GM18505 (cell line): Measurements from ENCODE around the gene NOL4L.

Experiments used
- ATAC-seq: cut with Tn5 transposase; IDR thresholded peaks from one replicate; pipeline ENCODE4 v1.9.1; 2021; ENCODE audit not compliant: unreplicated experiment
- POLR2A ChIP-seq: IDR thresholded peaks from 4 replicates; pipeline ENCODE4 v1.6.1; 2011; ENCODE audit warnings: borderline replicate concordance; ENCODE audit not compliant: insufficient read depth, insufficient read length; ENCODE audit errors: extremely low read depth

The NOL4L gene

GRCh38 chr20:32519381-32519730, 65.8 kb downstream of the NOL4L start:
- no peak for TF ChIP-seq POLR2A
- ATAC-seq, result no peak

- no peak for TF ChIP-seq POLR2A
- no peak for ATAC-seq
Measured at GRCh38 chr20:32518593-32519380, 66.3 kb downstream of the NOL4L start.

- no peak for TF ChIP-seq POLR2A
- no peak for ATAC-seq
Measured at GRCh38 chr20:32517914-32518592, 67.1 kb downstream of the NOL4L start.

GRCh38 chr20:32517518-32517873, 67.6 kb downstream of the NOL4L start:
- no peak for ATAC-seq
- TF ChIP-seq POLR2A, result no peak

GRCh38 chr20:32516583-32517517, 68.3 kb downstream of the NOL4L start:
- TF ChIP-seq POLR2A, result no peak
- no peak for ATAC-seq

- ATAC-seq, result no peak
- TF ChIP-seq POLR2A, result no peak
Measured at GRCh38 chr20:32515631-32516101, 69.5 kb downstream of the NOL4L start.

- TF ChIP-seq POLR2A, result no peak
- ATAC-seq, result no peak
Measured at GRCh38 chr20:32514760-32515159, 70.4 kb downstream of the NOL4L start.

- no peak for ATAC-seq
- TF ChIP-seq POLR2A, result no peak
Measured at GRCh38 chr20:32513031-32513866, 71.9 kb downstream of the NOL4L start.

- no peak for TF ChIP-seq POLR2A
- no peak for ATAC-seq
Measured at GRCh38 chr20:32512047-32512385, 73.1 kb downstream of the NOL4L start.

- no peak for TF ChIP-seq POLR2A
- no peak for ATAC-seq
Measured at GRCh38 chr20:32511358-32512046, 73.6 kb downstream of the NOL4L start.

GRCh38 chr20:32510601-32511357, 74.4 kb downstream of the NOL4L start:
- ATAC-seq, result no peak

More at GRCh38 chr20:32510601-32511357, 74.4 kb downstream of the NOL4L start:
- TF ChIP-seq POLR2A, result no peak
